ENCODE measurements around the gene KCNJ4. TPM values are rescaled to one million over a fixed set of nuclear protein-coding genes. Genes with fewer than 3 reads are reported as not detected.

The KCNJ4 gene
- polyA plus RNA-seq, 2 of the 4 experiments (the other 2 are of a cell fraction) = 0.12 TPM; not detected in 1

DNA sequence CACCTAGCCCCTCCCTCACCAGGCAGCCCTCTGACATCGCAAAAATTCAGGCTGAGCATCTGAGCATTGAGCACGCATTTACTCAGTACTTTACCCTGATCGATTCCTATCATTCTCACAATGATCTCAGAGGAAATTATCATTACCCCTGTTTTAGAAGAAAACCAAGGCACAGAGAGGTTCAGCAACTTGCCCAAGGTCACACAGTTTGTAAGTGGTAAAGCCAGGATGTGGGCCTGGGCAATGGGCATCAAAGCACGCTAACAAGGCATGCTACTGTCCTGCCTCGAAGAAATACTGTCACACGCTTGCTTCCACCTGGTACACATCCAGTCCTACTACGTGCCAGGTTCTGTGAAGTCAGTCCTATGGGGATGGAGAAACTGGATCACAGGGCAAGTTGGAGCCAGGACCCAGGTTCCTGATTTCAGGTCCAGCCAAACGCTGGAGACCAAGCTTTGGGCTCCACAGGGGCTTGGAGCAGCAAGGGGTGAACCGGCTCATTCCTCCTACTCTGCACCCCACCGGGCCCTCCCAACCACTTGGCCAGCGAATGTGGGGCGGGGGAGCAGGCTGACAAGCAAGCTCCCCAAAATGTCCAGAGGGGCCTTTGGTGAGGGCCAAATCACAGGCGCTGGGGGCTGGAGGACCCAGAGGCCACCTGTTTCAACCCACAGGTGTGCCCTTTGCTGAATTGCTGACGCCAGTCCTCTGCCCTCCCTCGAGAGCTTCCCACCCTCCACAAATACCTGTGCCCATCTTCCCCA is 18.2 kb downstream of the KCNJ4 start:
- H3K4me1 ChIP-seq = no peaks in the 10 kb centered on the region
- DNase-seq (ENCODE audit: low read depth in 1 of 2, low spot score in 1 of 2) (no peak), ATAC-seq (no peak), FAIRE-seq (no peak)
- WGBS (ENCODE audit: missing lambda C conversion rate) = 83% methylated on average over 13 of the region's 15 CpGs
- H3K4me3 ChIP-seq = no peak overlapping the region
- no peak overlapping the region for H3K4me2 ChIP-seq
- H3K27ac ChIP-seq = no peak overlapping the region
- no peaks in the 10 kb centered on the region for H3K9me3 ChIP-seq
- ChIA-PET POLR2A (no interaction called here), CTCF (no interaction called here)
- TF ChIP-seq MAFK (IDR thresholded peaks at IDR 0.05; ENCODE audit: partially characterized antibody) = no peak
- no peak for TF ChIP-seq CBX8 (IDR thresholded peaks at IDR 0.05)
- no peak for TF ChIP-seq NPAS2 (CRISPR knock-in tag; IDR thresholded peaks at IDR 0.05; ENCODE audit: borderline replicate concordance)
- no peak for TF ChIP-seq HOXB5 (CRISPR knock-in tag; IDR thresholded peaks at IDR 0.05)
- no peak for TF ChIP-seq SMC3 (IDR thresholded peaks at IDR 0.05)
- TF ChIP-seq KDM1A (IDR thresholded peaks at IDR 0.05; ENCODE audit: low read depth) = no peak
- TF ChIP-seq RAD21 (conservative IDR thresholded peaks at IDR 0.05 in 1 of 2, IDR thresholded peaks at IDR 0.05 in 1 of 2) = no peak
- TF ChIP-seq ZFP36 (IDR thresholded peaks at IDR 0.05; ENCODE audit: borderline replicate concordance, partially characterized antibody) = no peak
- no peak for TF ChIP-seq MYC (IDR thresholded peaks at IDR 0.05; ENCODE audit: borderline replicate concordance, low read length)
- TF ChIP-seq EHF (CRISPR knock-in tag; IDR thresholded peaks at IDR 0.05) = no peak
- TF ChIP-seq RFX5 (IDR thresholded peaks at IDR 0.05) = no peak

DNA sequence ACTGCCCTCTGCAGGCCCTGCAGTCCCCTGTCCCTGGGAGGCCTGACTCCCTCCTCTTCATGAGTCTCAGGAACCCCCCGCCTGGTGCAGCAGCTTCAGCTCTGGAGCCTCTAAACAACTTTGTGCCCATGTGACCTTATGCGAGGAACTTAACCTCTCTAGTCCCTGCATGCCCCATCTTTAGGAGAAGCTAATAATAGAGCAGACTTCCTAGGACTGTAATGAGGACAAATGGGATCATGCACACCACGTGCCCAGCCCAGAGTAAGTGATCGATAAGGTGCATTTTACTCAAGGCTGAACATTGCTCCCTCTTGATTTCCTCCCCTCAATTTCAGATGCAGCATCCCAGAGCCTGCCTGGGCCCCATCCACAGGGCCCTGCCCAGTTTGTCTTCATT is 19.0 kb downstream of the KCNJ4 start:
- ChIA-PET POLR2A (no interaction called here), CTCF (no interaction called here)
- FAIRE-seq (no peak), DNase-seq (ENCODE audit: low read depth in 1 of 2, low spot score in 1 of 2) (no peak), ATAC-seq (0 out of 6 replicates have a peak, but pooled peaks of 1 of the 2 experiments have one; percentile 33)
- TF ChIP-seq HOXA7 (CRISPR knock-in tag; IDR thresholded peaks at IDR 0.05) (no peak), HDAC2 (IDR thresholded peaks at IDR 0.05) (no peak), RAD21 (conservative IDR thresholded peaks at IDR 0.05 in 1 of 2, IDR thresholded peaks at IDR 0.05 in 1 of 2) (no peak), CHD2 (IDR thresholded peaks at IDR 0.05; ENCODE audit: low read length, partially characterized antibody) (no peak), BCL3 (IDR thresholded peaks at IDR 0.05) (no peak), CBX2 (IDR thresholded peaks at IDR 0.05; ENCODE audit: borderline replicate concordance, low read depth) (no peak)
- 50% methylated on average over 4 of the region's 4 CpGs for WGBS (ENCODE audit: missing lambda C conversion rate)
- Histone ChIP-seq H3K4me2 (no peak overlapping the region), H3K4me1 (no peaks in the 10 kb centered on the region), H3K9me3 (no peaks in the 10 kb centered on the region), H3K4me3 (no peak overlapping the region), H3K27ac (no peak overlapping the region)

- ChIA-PET CTCF (interaction anchor here (1.0 to 1.7 kb wide), 2 partner anchors 10 to 17 kb away, joined by 3 to 7 read pairs; no protein-coding TSS in a partner anchor), POLR2A (interaction anchor here (1.6 kb wide), 1 partner anchor 13 kb away, joined by 3 read pairs; no protein-coding TSS in a partner anchor)
- TF ChIP-seq CEBPB (IDR thresholded peaks at IDR 0.05) (no peak), ZSCAN20 (CRISPR knock-in tag; IDR thresholded peaks at IDR 0.05) (no peak), HOXA7 (CRISPR knock-in tag; IDR thresholded peaks at IDR 0.05) (no peak), CTCF (IDR thresholded peaks at IDR 0.05) (no peak), ZC3H11A (IDR thresholded peaks at IDR 0.05) (no peak), FOXS1 (CRISPR knock-in tag; IDR thresholded peaks at IDR 0.05) (no peak)
- Histone ChIP-seq H3K27ac (no peak overlapping the region), H3K4me2 (no peak overlapping the region), H3K4me1 (no peaks in the 10 kb centered on the region), H3K4me3 (no peak overlapping the region), H3K9me3 (no peaks in the 10 kb centered on the region)
- FAIRE-seq (no peak), ATAC-seq (peak in 1 of 2 experiments; percentile 51; a peak in 3 of 6 replicates), DNase-seq (ENCODE audit: low read depth in 1 of 2, low spot score in 1 of 2) (no peak)
- WGBS (ENCODE audit: missing lambda C conversion rate) = 80% methylated on average over 3 of the region's 4 CpGs
Measured at GRCh38 chr22:38435010-38435409, 20.0 kb downstream of the KCNJ4 start.

Measured in A549 (cell line).